Muscle of back (tissue), 11 donors: ENCODE measurements around the gene INHBB. TPM values are rescaled to one million over a fixed set of nuclear protein-coding genes. Genes with fewer than 3 reads are reported as not detected.

Experiments
- DNase-seq, 3 donors: peaks; one replicate each; pipeline versions ENCODE4 v3.0.0 to v3.0.0-alpha.2; 2013
- polyA plus RNA-seq, 10 donors: library from polyadenylated mRNA; unstranded; fragments of 120-200 nt; gene quantifications; one replicate each; pipeline ENCODE4 v1.2.1, GENCODE V29; 2013; ENCODE audit not compliant: insufficient read length in 10 of 10

INHBB gene
- polyA plus RNA-seq, 10 donors = 0.43 to 2.3 (median 0.74) TPM

DNA sequence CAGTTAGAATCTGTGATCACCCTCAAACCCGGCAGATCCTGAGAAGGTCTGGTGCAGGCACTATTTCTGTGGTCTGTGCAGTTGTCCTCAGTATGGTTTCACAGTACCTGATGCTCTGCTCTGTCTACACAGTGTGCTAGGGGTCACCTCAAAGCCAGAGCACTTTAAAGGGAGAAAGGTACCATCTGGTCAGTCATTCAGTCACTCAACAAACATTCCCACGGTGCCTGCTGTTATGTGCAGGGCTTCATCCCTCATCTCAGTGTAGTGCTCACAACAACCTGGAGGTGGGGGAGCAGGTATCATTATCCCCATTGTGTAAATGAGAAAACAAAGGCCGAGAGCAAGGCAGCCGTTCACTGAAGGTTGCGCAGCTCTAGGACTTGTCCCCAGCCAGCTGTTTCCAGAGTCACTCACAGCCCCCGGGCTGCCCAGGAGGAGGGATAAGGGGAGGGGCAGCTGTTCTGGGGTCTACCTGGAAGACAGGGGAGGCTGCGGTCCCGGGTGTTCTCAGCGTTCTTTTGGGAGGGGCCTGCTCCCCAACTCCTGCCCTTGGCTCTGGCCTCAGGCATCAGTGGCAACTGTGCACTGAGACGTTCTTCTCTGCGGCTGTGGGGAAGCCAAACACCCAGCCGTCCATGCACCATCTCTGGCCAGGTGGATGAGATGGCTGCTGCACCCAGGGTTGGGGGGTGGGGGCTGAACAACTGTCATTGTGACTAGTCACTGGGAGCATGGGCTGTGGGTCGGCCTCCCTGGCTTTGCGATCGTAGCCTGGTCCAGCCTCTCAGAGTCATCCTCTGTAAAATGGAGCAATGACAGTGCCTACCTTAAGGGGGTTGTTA, 9.2 kb downstream of the INHBB start:
- DNase-seq = no peak

DNA sequence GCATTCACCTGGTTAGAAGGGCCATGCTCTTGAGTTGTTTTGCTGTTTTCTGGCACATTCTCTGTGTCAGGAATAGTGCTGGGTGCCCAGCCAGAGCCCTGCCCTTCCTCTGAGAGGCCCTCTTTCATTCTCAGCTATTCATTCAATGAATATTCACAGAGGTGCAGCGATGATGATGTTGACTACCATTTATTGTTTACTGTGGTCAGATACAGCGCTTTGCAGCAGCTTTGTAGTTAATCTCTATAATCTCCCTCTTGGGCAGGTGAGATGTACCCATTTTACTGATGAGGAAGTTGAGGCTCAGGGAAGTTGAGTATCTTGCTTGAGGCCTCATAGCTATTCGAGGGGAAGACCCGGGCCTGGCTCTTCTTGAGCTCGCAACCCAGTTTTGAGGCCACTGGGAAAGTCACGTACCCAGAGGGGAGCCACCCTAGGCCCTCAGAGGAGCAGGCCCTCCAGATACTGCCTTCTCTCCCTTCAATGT, 9.9 kb downstream of the INHBB start:
- no peak for DNase-seq

- no peak for DNase-seq
Measured at GRCh38 chr2:120357768-120358167, 11.8 kb downstream of the INHBB start.

DNA sequence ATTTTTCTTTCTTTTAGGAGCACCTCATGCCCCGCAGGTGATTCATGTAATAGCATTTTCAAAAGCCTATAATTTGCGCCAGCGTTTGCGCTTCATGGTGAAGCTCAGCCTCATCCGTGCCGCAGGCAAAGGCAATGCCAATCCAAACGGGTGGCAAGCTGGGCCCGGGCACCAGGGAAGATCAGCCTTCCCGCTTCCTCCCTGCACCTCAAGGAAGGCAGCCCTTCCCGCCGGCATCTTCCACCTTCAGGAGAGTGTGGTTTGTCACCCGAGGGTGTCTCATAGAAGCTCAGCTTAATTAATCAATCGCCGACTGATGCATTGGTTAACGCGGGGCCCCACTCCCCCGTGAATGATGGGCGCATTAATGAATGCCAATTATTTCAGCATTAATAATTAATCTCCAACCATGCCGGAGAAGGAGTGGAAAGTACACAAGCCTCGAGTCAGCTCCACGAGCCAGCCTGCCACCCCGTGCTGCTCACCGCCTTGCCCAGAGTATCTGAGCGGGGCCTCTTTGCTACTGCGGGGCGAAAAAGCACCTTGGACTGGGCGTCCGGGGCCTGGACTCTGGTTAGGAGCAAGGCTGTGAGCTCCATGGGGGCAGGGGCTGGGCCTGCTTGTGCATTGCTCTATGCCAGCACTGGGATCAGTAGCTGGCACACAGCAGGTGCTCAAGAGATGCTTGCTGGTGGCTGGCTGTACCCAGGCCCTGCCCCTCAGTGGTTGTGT, 13.0 kb downstream of the INHBB start:
- DNase-seq = no peak

GRCh38 chr2:120360307-120360855, 14.4 kb downstream of the INHBB start:
- DNase-seq = no peak

GRCh38 chr2:120362926-120363325, 17.0 kb downstream of the INHBB start:
- DNase-seq = no peak

GRCh38 chr2:120365236-120365793, 19.4 kb downstream of the INHBB start:
- DNase-seq = no peak

DNA sequence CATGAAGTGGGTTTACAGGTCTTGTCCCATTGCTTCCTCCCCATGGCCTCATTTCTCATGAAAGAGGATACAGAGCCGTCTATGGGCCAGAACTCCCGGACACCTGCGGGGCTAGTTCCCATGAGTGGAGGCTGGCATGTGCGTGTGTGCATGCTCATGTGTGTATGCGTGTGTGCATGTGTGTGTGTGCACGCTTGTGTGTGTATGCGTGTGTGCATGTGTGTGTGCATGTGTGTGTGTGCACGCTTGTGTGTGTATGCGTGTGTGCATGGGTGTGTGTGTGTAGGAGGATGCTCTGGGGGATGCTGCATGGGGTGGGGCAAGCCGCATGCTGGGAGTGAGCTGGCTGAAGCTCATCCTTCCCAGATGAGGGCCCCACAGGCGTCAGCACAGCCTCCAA, 20.8 kb downstream of the INHBB start:
- DNase-seq = no peak

GRCh38 chr2:120367221-120367620, 21.3 kb downstream of the INHBB start:
- no peak for DNase-seq

DNA sequence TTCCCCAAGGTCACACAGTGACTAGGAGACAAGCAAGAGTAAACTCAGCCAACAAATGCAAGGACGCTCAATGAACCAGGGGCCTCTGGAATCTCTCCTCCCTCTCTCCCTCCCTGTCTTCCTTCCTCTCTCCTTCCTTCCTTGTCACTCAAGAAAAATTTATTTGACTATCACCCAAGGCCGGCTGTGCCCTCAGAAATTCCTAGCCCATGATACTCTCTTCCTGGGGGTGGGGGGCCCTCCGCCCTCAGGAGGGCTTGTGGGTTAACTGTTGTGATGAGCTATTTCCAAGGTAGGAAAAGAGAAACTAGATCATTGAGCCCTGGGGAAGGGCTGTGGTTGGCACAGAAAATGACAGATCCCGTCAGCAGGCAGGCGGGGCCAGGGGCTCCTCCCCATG, 21.7 kb downstream of the INHBB start:
- DNase-seq = no peak

DNA sequence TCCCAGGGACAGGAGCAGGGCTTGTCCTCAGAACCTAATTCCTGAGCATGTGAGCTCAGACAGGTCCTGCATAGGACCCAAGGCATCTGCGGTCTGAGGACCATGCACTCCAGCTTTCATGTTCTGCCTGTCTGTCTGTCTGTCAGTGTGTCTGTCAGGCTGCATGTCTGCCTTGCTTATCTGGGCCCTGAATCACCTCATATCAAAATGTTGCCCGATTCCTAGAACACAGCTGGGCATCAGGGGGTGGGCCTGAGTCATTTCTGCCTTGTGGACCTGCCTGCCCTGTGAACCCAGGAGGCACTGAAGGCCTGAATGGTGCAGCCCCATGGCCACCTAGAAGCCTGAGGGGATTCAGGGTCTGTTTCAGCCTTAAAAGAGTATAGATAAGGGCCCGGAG, 22.1 kb downstream of the INHBB start:
- DNase-seq = no peak

DNA sequence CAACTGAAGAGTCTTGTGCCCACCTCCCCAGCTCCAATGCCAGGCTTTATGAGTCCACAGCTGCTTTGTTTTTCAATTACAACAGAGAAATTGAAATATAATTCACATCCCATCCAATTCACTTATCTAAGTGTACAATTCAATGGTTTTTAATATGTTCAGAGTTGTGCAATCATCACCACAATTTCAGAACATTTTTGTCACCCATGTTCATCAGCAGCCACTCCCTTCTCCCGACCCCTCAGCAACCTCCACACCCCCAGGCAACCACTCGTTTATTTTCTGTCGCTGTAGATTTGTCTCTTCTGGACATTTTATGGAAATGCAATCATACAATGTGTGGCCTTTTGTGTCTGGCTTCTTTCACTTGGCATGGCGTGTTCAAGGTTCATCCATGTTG, 23.3 kb downstream of the INHBB start:
- DNase-seq = no peak

DNA sequence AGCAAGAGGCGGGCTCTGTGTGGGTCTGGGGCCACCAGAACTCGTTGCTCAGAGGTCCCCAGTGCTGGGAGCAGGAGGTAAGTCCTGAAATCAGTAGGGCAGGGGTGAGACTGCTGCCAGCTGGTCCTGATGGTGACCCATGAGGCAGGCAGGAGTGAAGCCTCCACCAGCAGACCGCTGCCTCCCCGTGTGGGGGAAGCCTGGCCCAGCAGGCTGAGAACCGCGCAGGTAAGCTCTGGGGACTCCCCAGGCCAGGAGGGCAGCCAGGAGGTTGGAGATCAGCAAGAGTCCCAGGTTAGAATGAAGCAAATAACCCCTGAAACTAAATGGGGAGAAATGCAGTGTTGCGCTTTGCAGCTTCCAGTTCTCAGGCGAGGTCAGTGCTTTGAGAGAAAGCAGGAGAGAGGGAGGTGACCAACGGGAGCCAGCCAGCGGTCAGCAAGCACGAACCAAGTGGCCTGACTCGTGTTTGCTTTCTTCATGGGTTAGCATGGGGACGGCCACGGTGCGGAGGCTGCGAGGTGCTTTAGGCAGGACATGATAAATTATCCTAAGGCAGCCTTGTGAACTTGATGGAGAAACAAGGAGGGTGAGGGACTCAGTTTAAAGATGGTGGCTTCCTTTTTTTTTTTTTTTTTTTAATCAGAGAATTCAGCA, 26.2 kb downstream of the INHBB start:
- no peak for DNase-seq

GRCh38 chr2:120372816-120373215, 26.9 kb downstream of the INHBB start:
- DNase-seq = no peak

GRCh38 chr2:120373424-120373823, 27.5 kb downstream of the INHBB start:
- DNase-seq = peak in 1 of 3 donors; percentile 24

DNA sequence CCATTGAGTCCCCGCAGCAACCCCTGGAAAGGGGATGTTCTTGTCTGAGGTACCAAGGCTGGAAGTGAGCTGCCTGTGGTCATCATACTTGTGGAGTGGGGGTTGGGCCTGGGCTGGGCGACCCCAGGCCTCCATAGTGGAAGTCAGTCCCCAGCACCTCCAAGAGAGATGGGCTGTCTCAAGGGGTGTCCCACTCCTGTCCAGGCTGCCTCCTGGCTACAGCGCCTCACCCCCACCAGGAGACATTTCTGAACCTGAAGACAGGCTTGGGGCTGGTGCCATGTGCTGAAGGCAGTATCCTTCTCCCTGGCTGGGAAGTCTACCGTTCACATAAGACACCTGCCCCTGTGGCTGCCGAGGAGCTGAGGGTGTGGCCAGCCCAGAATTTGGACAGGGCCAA, 28.9 kb downstream of the INHBB start:
- DNase-seq = no peak

DNA sequence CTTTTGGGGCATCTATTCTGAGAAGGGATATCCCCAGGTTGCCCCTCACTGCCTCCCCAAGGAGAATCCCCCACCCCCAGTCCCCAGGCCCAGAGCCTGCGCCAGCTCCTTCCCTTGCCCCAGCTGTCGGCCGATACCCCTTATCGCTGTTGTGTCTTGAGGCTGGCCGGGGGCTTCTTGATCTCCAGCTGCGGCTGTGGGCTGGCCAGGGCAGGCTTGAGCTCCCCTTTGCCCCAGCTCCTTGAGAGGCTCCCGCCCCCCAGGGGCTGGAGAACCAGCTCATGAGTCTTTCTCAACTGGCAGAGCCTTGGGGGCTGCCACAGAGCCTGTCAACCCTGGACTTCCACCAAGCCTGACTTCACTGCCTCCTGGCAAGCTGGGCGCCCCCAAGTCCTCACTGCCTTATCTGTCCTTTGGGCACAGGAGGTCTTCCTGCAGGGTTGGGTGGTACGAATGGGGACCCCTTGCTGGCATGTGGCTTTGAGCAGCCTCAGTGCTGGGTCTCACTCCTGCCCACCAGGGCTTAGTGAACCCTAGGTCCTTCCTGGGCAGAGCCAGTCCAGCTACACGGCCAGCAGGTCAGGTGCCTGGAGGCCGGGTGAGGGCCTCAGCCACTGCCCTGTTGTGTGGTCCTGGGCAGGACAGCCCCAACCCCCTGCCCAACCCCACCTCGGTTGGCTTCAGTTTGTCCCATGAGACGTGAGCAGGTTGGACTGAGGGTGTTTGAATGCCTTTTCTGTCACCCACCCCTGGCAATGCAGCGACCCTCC, 29.5 kb downstream of the INHBB start:
- no peak for DNase-seq

GRCh38 chr2:120376101-120376500, 30.2 kb downstream of the INHBB start:
- no peak for DNase-seq

GRCh38 chr2:120376679-120377640, 31.0 kb downstream of the INHBB start:
- DNase-seq = no peak

DNA sequence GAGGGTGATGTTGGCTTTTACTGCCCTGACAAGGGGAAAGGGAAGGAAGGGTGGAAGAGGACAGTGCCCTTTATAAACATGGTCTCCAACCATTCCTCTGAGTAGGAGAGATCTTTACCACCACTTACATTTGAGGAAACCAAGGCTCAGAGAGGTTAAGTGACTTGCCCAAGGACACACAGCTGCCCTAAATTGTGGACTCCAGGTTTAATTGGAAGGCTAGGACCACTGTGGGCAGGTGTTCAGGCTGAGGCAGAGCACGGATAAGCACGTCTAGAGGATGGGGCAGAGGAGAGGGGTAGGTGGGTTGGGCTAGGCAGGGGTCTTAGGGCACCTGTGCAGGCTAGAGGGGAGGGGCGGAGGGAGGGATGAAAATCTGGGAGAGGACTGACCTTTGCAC, 32.7 kb downstream of the INHBB start:
- no peak for DNase-seq
